Measurements from ENCODE around the gene BBS9. TPM values are rescaled to one million over a fixed set of nuclear protein-coding genes. Genes with fewer than 3 reads are reported as not detected.

The BBS9 gene
- total and polyA plus RNA-seq, 2 of the 4 experiments (the other 2 are of a cell fraction): 7.9 to 9.5 TPM

DNA sequence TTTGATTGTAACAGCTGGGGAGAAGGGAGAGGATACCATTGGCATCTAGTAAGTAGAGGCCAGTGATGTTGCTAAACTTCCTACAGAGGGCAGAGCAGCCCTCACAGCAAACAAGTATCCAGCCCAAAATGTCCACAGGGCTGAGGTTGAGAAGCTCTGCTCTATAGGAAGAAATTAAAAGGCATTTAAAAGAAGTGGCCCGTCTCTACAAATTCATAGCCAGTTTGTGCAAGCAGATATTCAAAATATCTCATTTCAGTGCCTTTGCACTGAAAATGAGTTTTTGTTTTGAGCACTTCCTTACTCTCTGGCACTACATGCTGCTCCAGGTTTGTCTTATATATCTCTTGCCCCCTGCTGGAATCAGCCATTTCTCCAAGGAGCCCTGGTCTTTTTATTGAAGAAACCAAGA lies 330.0 kb downstream of the BBS9 start:
- ChIA-PET POLR2A (ENCODE audit: unreplicated experiment) (no interaction called here), CTCF (interaction anchor here (0.6 to 1.5 kb wide), 12 partner anchors 11 to 629 kb away, joined by 3 to 12 read pairs (median 3); no protein-coding TSS in a partner anchor)
- no peak overlapping the region for H2AK5ac ChIP-seq (ENCODE audit: low read depth, low read length)
- peak; percentile 28; the same call in 1 of the 2 replicates for TF ChIP-seq SMC3 (IDR thresholded peaks at IDR 0.05; ENCODE audit: low read depth, low read length)
- peak; percentile 64 for TF ChIP-seq RAD21 (IDR thresholded peaks at IDR 0.05; ENCODE audit: low read length)
- TF ChIP-seq CEBPB (IDR thresholded peaks at IDR 0.05; ENCODE audit: low read depth, low read length): no peak
- TF ChIP-seq CTCF (conservative IDR thresholded peaks at IDR 0.05; ENCODE audit: low read depth, low read length): peak; percentile 54
- no peaks in the 10 kb centered on the region for H3K36me3 ChIP-seq (ENCODE audit: control insufficient read depth, insufficient read depth, low read length)
- H3K23ac ChIP-seq (ENCODE audit: low read depth, low read length): no peak overlapping the region
- no peak overlapping the region for H4K5ac ChIP-seq (ENCODE audit: low read depth, low read length)
- no peak overlapping the region for H2BK120ac ChIP-seq (ENCODE audit: low read depth, low read length)
- no peak overlapping the region for H4K8ac ChIP-seq (ENCODE audit: low read depth in 2 of 2, low read length in 2 of 2)
- no TSS peak for BruUV-seq (replicated peaks)
- H3K4me3 ChIP-seq (ENCODE audit: insufficient read depth, low read depth, low read length): no peak overlapping the region
- H2BK20ac ChIP-seq (ENCODE audit: low read depth, low read length): no peak overlapping the region
- no peak overlapping the region for H4K91ac ChIP-seq (ENCODE audit: insufficient read depth, low read depth, low read length)
- DNase-seq (peak; percentile 66), ATAC-seq (ENCODE audit: low read depth) (peak; percentile 99)
- H3K9ac ChIP-seq (ENCODE audit: low read depth, low read length): no peak overlapping the region
- no peak overlapping the region for H3K14ac ChIP-seq (replicated peaks; ENCODE audit: low read depth, low read length)
- in situ Hi-C loops (cut with MboI; ENCODE audit: low sequenced_read_pairs) (no loop called here), intact Hi-C loops (cut with micrococcal nuclease) (loop anchor here (1.0 to 10.0 kb wide), 4 partner anchors 217 to 474 kb away; no protein-coding TSS in a partner anchor), dilution Hi-C loops (cut with HindIII; ENCODE audit: low sequenced_read_pairs, unreplicated experiment) (no loop called here)
- no peak overlapping the region for H2AK9ac ChIP-seq (replicated peaks; ENCODE audit: low read depth, low read length, poor library complexity)
- H4K20me1 ChIP-seq (ENCODE audit: insufficient read depth, low read length): no peaks in the 10 kb centered on the region
- no peaks in the 10 kb centered on the region for H3K9me1 ChIP-seq (ENCODE audit: insufficient read depth, low read length)
- no peaks in the 10 kb centered on the region for H3K4me1 ChIP-seq (ENCODE audit: control insufficient read depth, insufficient read depth, low read length)
- H3K9me3 ChIP-seq (ENCODE audit: control insufficient read depth, insufficient read depth, low read length): no peaks in the 10 kb centered on the region
- no peak overlapping the region for H3K4me2 ChIP-seq (ENCODE audit: low read depth, low read length)
- no peak overlapping the region for H3K56ac ChIP-seq (ENCODE audit: extremely low read depth, insufficient read depth, low read length)
- H3K18ac ChIP-seq (ENCODE audit: low read depth, low read length): no peak overlapping the region
- no peak overlapping the region for H3K27ac ChIP-seq (ENCODE audit: insufficient read depth, low read length)
- no peaks in the 10 kb centered on the region for H3K27me3 ChIP-seq (ENCODE audit: control insufficient read depth, insufficient read depth, low read length)
- H2BK5ac ChIP-seq (ENCODE audit: low read depth, low read length, poor library complexity, severe bottlenecking): no peak overlapping the region
- no peak overlapping the region for H2AFZ ChIP-seq (replicated peaks; ENCODE audit: low read length, poor library complexity)
- no CpG with 5 or more reads among the region's 1 CpG for WGBS, 2 experiments (ENCODE audit: extremely low coverage in 2 of 2, insufficient read length in 1 of 2)
- no peaks in the 10 kb centered on the region for H3K79me1 ChIP-seq (ENCODE audit: low read depth in 1 of 2, low read length in 2 of 2)
- no peak overlapping the region for H3K4ac ChIP-seq (ENCODE audit: low read depth, low read length)
- H2BK15ac ChIP-seq (ENCODE audit: low read depth, low read length): no peak overlapping the region
